A549 (cell line): ENCODE measurements around the gene SMIM7. TPM values are rescaled to one million over a fixed set of nuclear protein-coding genes. Genes with fewer than 3 reads are reported as not detected.
"Not testable (repeated sequence)": the region's sequence is repeated elsewhere in the genome, so short reads cannot be mapped to it uniquely, and the experiment has no call there.

Source experiments
- ATAC-seq, 2 experiments: fragments of 200-7000 bp in 1 of 2; fragments of >200 bp in 1 of 2; cut with Nextera tagmentation in 1 of 2; cut with Tn5 transposase in 1 of 2; 3 replicates each; pipeline versions ENCODE4 v1.8.0 to v1.9.1; 2018 to 2020; ENCODE audit warnings: mild to moderate bottlenecking in 1 of 2, moderate library complexity in 1 of 2
- CTCF ChIA-PET: fragments of 300-600 bp; sonication (Branson Sonifier 250); formaldehyde crosslinking; extraction: SDS; loops from one replicate; lab custom pipeline; 2021; ENCODE audit warnings: antibody characterized with exemption, inconsistent platforms; lab: Yijun Ruan, JAX
- POLR2A ChIA-PET: fragments of 350-600 bp; formaldehyde crosslinking; extraction: SDS; loops from one replicate; lab custom pipeline; 2021; ENCODE audit warnings: antibody characterized with exemption, inconsistent platforms; lab: Yijun Ruan, JAX
- DNase-seq, 2 experiments: peaks; one replicate each; pipeline versions ENCODE4 v3.0.0 to v3.0.0-alpha.2; 2011 to 2016; ENCODE audit warnings: low read depth in 1 of 2, low spot score in 1 of 2
- FAIRE-seq: peaks from 2 replicates; lab custom pipeline; 2011; peaks lifted over from hg19 to GRCh38; lab: Jason Lieb, UNC
- H3K27ac ChIP-seq, 2 experiments: fragments of >200 bp; sonication (Bioruptor Twin); formaldehyde crosslinking; 3 replicates each; pipeline ENCODE4 v1.5.1; 2016 to 2017
- H3K4me1 ChIP-seq: fragments of >200 bp; sonication (Bioruptor Twin); formaldehyde crosslinking; 3 replicates; pipeline ENCODE4 v1.6.1; 2016
- H3K4me2 ChIP-seq: fragments of >200 bp; sonication (Bioruptor Twin); formaldehyde crosslinking; 3 replicates; pipeline ENCODE4 v1.6.1; 2016
- H3K4me3 ChIP-seq: fragments of >200 bp; sonication (Bioruptor Twin); formaldehyde crosslinking; 3 replicates; pipeline ENCODE4 v1.5.1; 2016
- H3K9me3 ChIP-seq: fragments of >200 bp; sonication (Bioruptor Twin); formaldehyde crosslinking; 3 replicates; pipeline ENCODE4 v1.6.1; 2016
- BCL3 ChIP-seq: fragments of >200 bp; sonication (Bioruptor Twin); formaldehyde crosslinking; IDR thresholded peaks from 3 replicates; pipeline ENCODE4 v1.6.1; 2016
- CEBPB ChIP-seq, 2 experiments: fragments of >200 bp in 1 of 2; sonication (Bioruptor Twin) in 1 of 2; formaldehyde crosslinking in 1 of 2; IDR thresholded peaks; 2 replicates each; pipeline ENCODE4 v1.6.1; 2012 to 2016
- CHD2 ChIP-seq: fragments of 150-350 bp; IDR thresholded peaks from 2 replicates; pipeline ENCODE4 v1.6.1; 2014; ENCODE audit warnings: low read length; ENCODE audit not compliant: partially characterized antibody
- CHD4 ChIP-seq: fragments of 200-600 bp; sonication (generic); IDR thresholded peaks from 2 replicates; pipeline ENCODE4 v1.6.1; 2016; ENCODE audit warnings: antibody characterized with exemption, mild to moderate bottlenecking, borderline replicate concordance
- FOSL2 ChIP-seq, 2 experiments: fragments of 450-650 bp in 1 of 2; fragments of >200 bp in 1 of 2; sonication (Bioruptor Twin) in 1 of 2; formaldehyde crosslinking; IDR thresholded peaks; 2 replicates each; pipeline versions ENCODE4 v1.5.0 to v1.6.1; 2016 to 2020; ENCODE audit warnings: mild to moderate bottlenecking in 1 of 2, moderate library complexity in 1 of 2
- HES2 ChIP-seq: fragments of >200 bp; sonication (Bioruptor Twin); formaldehyde crosslinking; IDR thresholded peaks from 2 replicates; pipeline ENCODE4 v1.6.1; 2016
- HEYL ChIP-seq: fragments of 250-450 bp; sonication (Bioruptor Pico); IDR thresholded peaks from 2 replicates; pipeline ENCODE4 v1.8.0; 2021; ENCODE audit warnings: mild to moderate bottlenecking, moderate library complexity
- HOXB5 ChIP-seq: fragments of 250-450 bp; sonication (Bioruptor Pico); IDR thresholded peaks from 2 replicates; pipeline ENCODE4 v1.5.0; 2020; ENCODE audit warnings: mild to moderate bottlenecking, moderate library complexity
- KDM5A ChIP-seq: fragments of 200-600 bp; sonication (generic); IDR thresholded peaks from 2 replicates; pipeline ENCODE4 v1.6.1; 2016; ENCODE audit warnings: antibody characterized with exemption, mild to moderate bottlenecking
- MAZ ChIP-seq: fragments of 150-350 bp; IDR thresholded peaks from 2 replicates; pipeline ENCODE4 v1.6.1; 2014; ENCODE audit warnings: antibody characterized with exemption, low read depth, low read length, borderline replicate concordance
- NPAS2 ChIP-seq: fragments of 250-450 bp; sonication (Bioruptor Pico); IDR thresholded peaks from 2 replicates; pipeline ENCODE4 v1.8.0; 2022; ENCODE audit warnings: mild to moderate bottlenecking, moderate library complexity, borderline replicate concordance
- RARB ChIP-seq: fragments of 250-450 bp; sonication (Bioruptor Pico); IDR thresholded peaks from 2 replicates; pipeline ENCODE4 v1.8.0; 2021; ENCODE audit warnings: mild to moderate bottlenecking, moderate library complexity
- SMC3 ChIP-seq: fragments of >200 bp; sonication (Bioruptor Twin); formaldehyde crosslinking; IDR thresholded peaks from 3 replicates; pipeline ENCODE4 v1.6.1; 2018; ENCODE audit warnings: inconsistent platforms
- SREBF2 ChIP-seq: fragments of 450-650 bp; IDR thresholded peaks from 2 replicates; pipeline ENCODE4 v1.6.1; 2014; ENCODE audit warnings: mild to moderate bottlenecking, moderate library complexity
- TFCP2L1 ChIP-seq: fragments of 250-450 bp; sonication (Bioruptor Pico); IDR thresholded peaks from 2 replicates; pipeline ENCODE4 v1.5.0; 2021; ENCODE audit warnings: mild to moderate bottlenecking
- ZC3H11A ChIP-seq: fragments of 450-650 bp; IDR thresholded peaks from 2 replicates; pipeline ENCODE4 v1.6.1; 2014; ENCODE audit warnings: antibody characterized with exemption, mild to moderate bottlenecking
- ZSCAN20 ChIP-seq: fragments of 250-450 bp; sonication (Bioruptor Pico); IDR thresholded peaks from 2 replicates; pipeline ENCODE4 v1.8.0; 2022; ENCODE audit warnings: mild to moderate bottlenecking, moderate library complexity
- WGBS: methylation state at CpG from one replicate; pipeline ENCODE4 v1.1.6; 2017; ENCODE audit errors: missing lambda C conversion rate; 5-methylcytosine and 5-hydroxymethylcytosine counted together
- polyA plus RNA-seq, 4 experiments: library from polyadenylated mRNA; depleted of rRNA in 3 of 4; stranded (reverse); fragments of >200 nt; fragmentation: RNase III in 1 of 4; extraction: RNeasy Plus Mini Kit Qiagen cat#74134 plus additional on column Dnase treatment in 1 of 4; gene quantifications; 2 replicates in 3 of 4; 3 replicates in 1 of 4; pipeline ENCODE4 v1.2.3, GENCODE V29; 2011 to 2017

Gene SMIM7
- polyA plus RNA-seq, 2 of the 4 experiments (the other 2 are of a cell fraction): 74.7 to 98.8 TPM

- ATAC-seq: no peak
- TF ChIP-seq SREBF2: no peak
- no peak for TF ChIP-seq SMC3
- TF ChIP-seq HES2: no peak
- TF ChIP-seq TFCP2L1 (CRISPR knock-in tag): no peak
- no peak for TF ChIP-seq BCL3
- TF ChIP-seq FOSL2 (IDR thresholded peaks at IDR 0.05): no peak
- TF ChIP-seq FOSL2 (CRISPR knock-in tag; IDR thresholded peaks at IDR 0.05): no peak
- TF ChIP-seq NPAS2 (CRISPR knock-in tag): no peak
- TF ChIP-seq ZSCAN20 (CRISPR knock-in tag): no peak
- no peak for TF ChIP-seq CHD2
- TF ChIP-seq MAZ: no peak
- no peak for TF ChIP-seq KDM5A
- no peak for TF ChIP-seq HEYL (CRISPR knock-in tag)
- no peak for TF ChIP-seq CHD4
- no peak for TF ChIP-seq HOXB5
- no peak for TF ChIP-seq RARB (CRISPR knock-in tag)
- TF ChIP-seq CEBPB (IDR thresholded peaks at IDR 0.05): no peak
- TF ChIP-seq ZC3H11A: no peak
- Histone ChIP-seq H3K4me2 (no peak overlapping the region), H3K4me3 (no peak overlapping the region), H3K9me3 (no peaks in the 10 kb centered on the region; the same call in 2 of the 3 replicates), H3K27ac (no peak overlapping the region), H3K4me1 (0 out of 3 replicates have a peak, but pooled peaks cover 5% of the 10 kb centered on the region)
- POLR2A ChIA-PET: interaction anchor here (0.6 kb wide), 1 partner anchor 17 kb away, joined by 3 read pairs; no protein-coding TSS in a partner anchor
- FAIRE-seq: no peak
- DNase-seq: no peak
- WGBS: 78% methylated on average over 15 of the region's 15 CpGs
- CTCF ChIA-PET: interaction anchor here (0.6 to 1.0 kb wide), 2 partner anchors 11 to 390 kb away, joined by 4 read pairs; no protein-coding TSS in a partner anchor
Measured at GRCh38 chr19:16676101-16676798, 16.3 kb upstream of the SMIM7 start.

GRCh38 chr19:16673839-16674238 lies 13.9 kb upstream of the SMIM7 start:
- WGBS: 68% methylated on average over 4 of the region's 4 CpGs
- CTCF ChIA-PET: not testable (repeated sequence)

GRCh38 chr19:16673231-16673630 lies 13.3 kb upstream of the SMIM7 start:
- TF ChIP-seq CHD2 (no peak), ZSCAN20 (CRISPR knock-in tag) (no peak)
- Histone ChIP-seq H3K4me2 (no peak overlapping the region), H3K9me3 (no peaks in the 10 kb centered on the region), H3K4me3 (no peak overlapping the region), H3K4me1 (0 out of 3 replicates have a peak, but pooled peaks cover 5% of the 10 kb centered on the region), H3K27ac (no peak overlapping the region)
- WGBS: 65% methylated on average over 3 of the region's 3 CpGs
- ATAC-seq (no peak), DNase-seq (no peak), FAIRE-seq (no peak)
- ChIA-PET CTCF (no interaction called here), POLR2A (interaction anchor here (1.4 kb wide), 1 partner anchor 12 kb away, joined by 3 read pairs; the partner anchor contains the start of gene TMEM38A)

More at GRCh38 chr19:16673839-16674238, 13.9 kb upstream of the SMIM7 start:
- H3K4me1 ChIP-seq, DNase-seq, H3K27ac ChIP-seq, ATAC-seq, POLR2A ChIA-PET, H3K9me3 ChIP-seq, FAIRE-seq, H3K4me2 ChIP-seq, H3K4me3 ChIP-seq: not testable (repeated sequence)
